Fibroblast of the aortic adventitia (primary cell): ENCODE data around the gene NCKAP5. TPM values are rescaled to one million over a fixed set of nuclear protein-coding genes. Genes with fewer than 3 reads are reported as not detected.

Source experiments
- DNase-seq: peaks from one replicate; pipeline ENCODE4 v3.0.0-alpha.2; 2010; ENCODE audit warnings: low read depth
- H3K4me3 ChIP-seq: 2 replicates; pipeline ENCODE4 v1.5.1; 2011; ENCODE audit warnings: low read depth, mild to moderate bottlenecking, control low read depth, low read length, moderate library complexity
- total RNA-seq: library from RNA; depleted of rRNA; stranded (reverse); fragments of >200 nt; gene quantifications from 2 replicates; pipeline ENCODE4 v1.2.3, GENCODE V29; 2012; ENCODE audit warnings: low replicate concordance
- TF ChIP-seq, protein P1 (sequence below): IDR thresholded peaks from 2 replicates; pipeline ENCODE4 v1.5.1; 2011; ENCODE audit warnings: mild to moderate bottlenecking, low read length, control low read depth, inconsistent platforms; ENCODE audit not compliant: insufficient read depth

Gene NCKAP5
- total RNA-seq, 1 donor: 4.4 TPM

- TF ChIP-seq, protein P1, sequence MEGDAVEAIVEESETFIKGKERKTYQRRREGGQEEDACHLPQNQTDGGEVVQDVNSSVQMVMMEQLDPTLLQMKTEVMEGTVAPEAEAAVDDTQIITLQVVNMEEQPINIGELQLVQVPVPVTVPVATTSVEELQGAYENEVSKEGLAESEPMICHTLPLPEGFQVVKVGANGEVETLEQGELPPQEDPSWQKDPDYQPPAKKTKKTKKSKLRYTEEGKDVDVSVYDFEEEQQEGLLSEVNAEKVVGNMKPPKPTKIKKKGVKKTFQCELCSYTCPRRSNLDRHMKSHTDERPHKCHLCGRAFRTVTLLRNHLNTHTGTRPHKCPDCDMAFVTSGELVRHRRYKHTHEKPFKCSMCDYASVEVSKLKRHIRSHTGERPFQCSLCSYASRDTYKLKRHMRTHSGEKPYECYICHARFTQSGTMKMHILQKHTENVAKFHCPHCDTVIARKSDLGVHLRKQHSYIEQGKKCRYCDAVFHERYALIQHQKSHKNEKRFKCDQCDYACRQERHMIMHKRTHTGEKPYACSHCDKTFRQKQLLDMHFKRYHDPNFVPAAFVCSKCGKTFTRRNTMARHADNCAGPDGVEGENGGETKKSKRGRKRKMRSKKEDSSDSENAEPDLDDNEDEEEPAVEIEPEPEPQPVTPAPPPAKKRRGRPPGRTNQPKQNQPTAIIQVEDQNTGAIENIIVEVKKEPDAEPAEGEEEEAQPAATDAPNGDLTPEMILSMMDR: no peak
- no peak overlapping the region for H3K4me3 ChIP-seq
These were observed 684.8 kb downstream of the NCKAP5 start for GRCh38 chr2:132883430-132883829.

DNA sequence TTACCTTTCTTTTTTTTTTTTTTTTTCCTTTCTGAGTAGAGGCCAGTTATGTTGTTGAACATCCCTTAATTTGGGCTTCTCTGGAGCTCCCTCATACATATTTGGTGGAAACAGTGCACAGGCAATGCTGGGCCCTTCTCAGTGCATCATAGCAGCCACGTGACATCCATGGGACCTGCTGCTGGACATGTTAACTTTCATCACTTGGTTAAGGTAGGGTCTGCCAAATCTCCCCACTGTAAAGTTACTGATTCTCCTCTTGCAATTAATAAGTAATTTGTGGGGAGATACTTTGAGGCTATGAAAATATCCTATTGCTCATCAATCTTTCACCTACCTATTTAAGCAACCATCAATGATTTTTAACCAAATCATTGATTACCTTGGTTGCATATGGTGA, 686.7 kb downstream of the NCKAP5 start:
- TF ChIP-seq, protein P1: no peak
- no peak overlapping the region for H3K4me3 ChIP-seq
- DNase-seq: no peak

More at GRCh38 chr2:132883430-132883829, 684.8 kb downstream of the NCKAP5 start:
- no peak for DNase-seq

DNA sequence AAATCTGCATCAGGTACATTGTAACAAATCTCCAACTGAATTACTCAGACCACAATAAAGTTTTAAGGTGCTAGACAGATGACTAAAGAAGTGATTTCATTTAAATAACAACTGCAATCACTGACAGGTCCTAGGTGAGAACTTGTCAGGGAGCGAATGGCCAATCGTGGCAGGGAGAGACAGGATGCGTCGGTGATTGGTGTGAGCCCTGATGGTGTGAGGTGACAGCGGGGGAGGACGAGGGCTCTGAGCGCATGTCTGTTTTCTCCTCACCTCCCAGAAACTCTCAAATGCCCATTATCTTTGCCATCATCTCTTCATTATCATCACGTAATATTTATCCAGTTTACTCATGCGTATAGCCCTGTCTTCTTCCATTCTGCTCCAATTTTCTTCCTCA, 690.3 kb downstream of the NCKAP5 start:
- no peak for DNase-seq
- H3K4me3 ChIP-seq: no peak overlapping the region
- TF ChIP-seq, protein P1: no peak

- DNase-seq: no peak
- H3K4me3 ChIP-seq: no peak overlapping the region
- TF ChIP-seq, protein P1: no peak
These were observed 691.4 kb downstream of the NCKAP5 start for GRCh38 chr2:132876745-132877391.

DNA sequence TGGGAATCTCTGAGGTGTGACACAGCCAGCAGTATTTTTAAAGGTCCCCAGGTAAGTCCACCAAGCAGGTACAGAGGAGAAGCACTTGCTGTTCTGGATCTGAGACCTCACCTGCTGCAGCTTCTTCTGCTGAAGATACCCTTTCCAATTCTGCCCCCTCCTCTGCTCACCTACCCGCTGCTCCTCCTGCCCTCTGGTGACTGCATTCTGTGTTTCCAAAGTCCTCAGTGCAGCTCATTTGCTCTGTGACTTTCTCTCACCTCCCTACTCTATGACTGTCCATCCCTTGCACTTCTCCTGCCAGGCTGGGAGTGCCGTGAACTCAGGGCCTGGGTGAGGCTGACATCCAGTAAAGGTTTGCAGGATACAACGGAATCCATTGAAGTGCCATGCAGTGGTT, 693.1 kb downstream of the NCKAP5 start:
- TF ChIP-seq, protein P1: no peak
- DNase-seq: no peak
- no peak overlapping the region for H3K4me3 ChIP-seq

DNA sequence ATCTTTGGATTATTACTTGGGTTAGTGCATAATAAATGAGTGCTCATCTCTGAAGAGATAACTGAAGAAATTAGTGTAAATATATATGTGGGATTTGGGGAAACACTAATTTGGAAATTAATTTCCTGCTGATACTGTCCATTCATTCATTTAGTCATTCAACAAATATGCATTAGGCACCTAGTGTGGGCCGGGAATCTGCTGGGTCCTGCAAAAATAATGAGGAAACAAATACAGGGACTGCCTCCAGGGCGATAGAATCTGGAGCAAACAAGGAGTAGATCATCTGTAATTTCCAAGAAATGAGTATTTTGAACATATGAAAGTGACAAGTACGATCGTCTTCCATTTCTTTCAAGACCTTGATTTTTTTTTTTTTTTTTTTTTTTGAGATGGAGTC, 694.5 kb downstream of the NCKAP5 start:
- DNase-seq: no peak
- H3K4me3 ChIP-seq: no peak overlapping the region
- TF ChIP-seq, protein P1: no peak

GRCh38 chr2:132871831-132872230, 696.4 kb downstream of the NCKAP5 start:
- TF ChIP-seq, protein P1: no peak
- no peak overlapping the region for H3K4me3 ChIP-seq
- DNase-seq: no peak
